ENCODE results near the gene FMN1. TPM values are rescaled to one million over a fixed set of nuclear protein-coding genes. Genes with fewer than 3 reads are reported as not detected.

The FMN1 gene
- total RNA-seq, 1 experiment from 2014 or later, result 25.8 TPM

DNA sequence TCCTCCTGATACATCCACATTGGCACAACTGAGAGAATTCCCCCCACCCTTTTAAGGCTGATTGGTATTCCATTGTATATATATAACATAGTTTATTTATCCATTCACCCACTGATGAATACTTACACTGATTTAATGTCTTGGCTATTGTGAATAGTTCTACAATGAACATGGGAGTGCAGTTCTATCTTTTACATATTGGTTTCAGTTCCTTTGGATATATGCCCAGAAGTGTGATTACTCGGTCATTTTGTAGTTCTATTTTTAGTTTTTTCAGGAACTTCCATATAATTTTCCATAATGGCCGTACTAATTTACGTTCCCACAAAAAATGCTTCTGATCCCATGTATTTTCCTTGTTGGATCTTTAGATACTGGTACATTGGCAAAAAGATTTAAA is 135.3 kb downstream of the FMN1 start:
- intact Hi-C loops (cut with micrococcal nuclease; ENCODE audit: unreplicated experiment), result no loop called here
- Histone ChIP-seq H2AFZ (no peak overlapping the region), H3K4me2 (no peak overlapping the region), H3K79me2 (ENCODE audit: low read depth) (peaks cover 18% of the 10 kb centered on the region), H3K4me1 (replicated peaks; ENCODE audit: insufficient read depth) (peaks cover 8% of the 10 kb centered on the region), H3K9me2 (ENCODE audit: insufficient read depth) (no peaks in the 10 kb centered on the region), H3K36me3 (ENCODE audit: low read depth) (no peaks in the 10 kb centered on the region; the same call in 1 of the 2 replicates), H3K27ac (no peak overlapping the region), H4K20me1 (ENCODE audit: insufficient read depth) (no peaks in the 10 kb centered on the region), H3F3A (ENCODE audit: insufficient read depth, low read depth) (no peaks in the 10 kb centered on the region), H3K4me3 (no peak overlapping the region), H3K9me3 (ENCODE audit: insufficient read depth, low read depth) (no peaks in the 10 kb centered on the region), H3K27me3 (ENCODE audit: insufficient read depth, low read depth) (no peaks in the 10 kb centered on the region)
- TF ChIP-seq EZH2 (IDR thresholded peaks at IDR 0.05; ENCODE audit: low read depth) (no peak), CTCF (conservative IDR thresholded peaks at IDR 0.05) (no peak)
- POLR2A ChIA-PET (ENCODE audit: unreplicated experiment), result no interaction called here
- no peak for DNase-seq
- no TSS peak for BruUV-seq (replicated peaks)
- CTCF ChIA-PET, result no interaction called here

DNA sequence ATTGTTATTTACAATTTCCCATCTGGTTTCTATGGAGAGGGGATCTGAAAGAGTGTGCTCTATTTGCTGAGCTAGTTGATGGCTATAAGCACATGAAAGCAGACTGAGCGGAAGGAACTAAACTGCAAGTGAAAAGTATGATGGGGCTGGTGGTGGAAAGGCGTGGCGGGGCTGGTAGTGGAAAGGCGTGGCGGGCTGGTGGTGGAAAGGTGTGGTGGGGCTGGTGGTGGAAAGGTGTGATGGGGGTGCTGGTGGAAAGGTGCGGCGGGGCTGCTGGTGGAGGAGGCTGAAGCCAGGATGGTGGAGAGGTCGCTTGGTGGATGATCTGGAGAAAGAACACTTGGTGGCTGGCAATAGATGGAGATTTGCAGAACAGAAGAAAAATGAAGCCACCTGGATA is 136.7 kb downstream of the FMN1 start:
- Histone ChIP-seq H3K36me3 (ENCODE audit: low read depth) (no peaks in the 10 kb centered on the region; the same call in 1 of the 2 replicates), H3K27ac (no peak overlapping the region), H3F3A (ENCODE audit: insufficient read depth, low read depth) (no peaks in the 10 kb centered on the region), H3K9me3 (ENCODE audit: insufficient read depth, low read depth) (no peaks in the 10 kb centered on the region), H3K9me2 (ENCODE audit: insufficient read depth) (no peaks in the 10 kb centered on the region), H3K79me2 (ENCODE audit: low read depth) (peaks cover 5% of the 10 kb centered on the region), H3K4me2 (no peak overlapping the region), H3K4me3 (no peak overlapping the region), H4K20me1 (ENCODE audit: insufficient read depth) (no peaks in the 10 kb centered on the region), H3K27me3 (ENCODE audit: insufficient read depth, low read depth) (no peaks in the 10 kb centered on the region), H2AFZ (no peak overlapping the region), H3K4me1 (replicated peaks; ENCODE audit: insufficient read depth) (no peaks in the 10 kb centered on the region)
- no TSS peak for BruUV-seq (replicated peaks)
- POLR2A ChIA-PET (ENCODE audit: unreplicated experiment), result no interaction called here
- DNase-seq, result no peak
- TF ChIP-seq CTCF (conservative IDR thresholded peaks at IDR 0.05) (no peak), EZH2 (IDR thresholded peaks at IDR 0.05; ENCODE audit: low read depth) (no peak)
- intact Hi-C loops (cut with micrococcal nuclease; ENCODE audit: unreplicated experiment), result no loop called here
- CTCF ChIA-PET, result no interaction called here

DNA sequence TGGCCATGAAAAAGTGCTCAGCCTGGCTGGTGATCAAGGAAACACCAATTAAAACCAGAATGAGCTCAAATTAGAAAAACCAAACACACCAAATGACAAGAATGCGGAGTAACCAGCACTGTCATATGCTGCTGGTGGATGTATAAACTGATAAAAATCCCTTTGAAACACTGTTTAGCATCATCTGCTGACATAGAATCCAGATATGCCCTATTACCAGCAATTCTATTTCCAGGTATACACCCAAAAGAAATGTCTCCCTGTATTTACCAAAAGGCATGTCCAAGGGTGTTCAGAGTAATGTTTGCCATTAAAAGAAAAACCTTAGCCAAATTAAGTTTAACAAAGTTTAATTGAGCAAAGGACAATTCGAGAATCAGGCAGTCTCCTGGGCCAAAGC is 138.6 kb downstream of the FMN1 start:
- no peak overlapping the region for H3K4me3 ChIP-seq

More for the DNA sequence above, 138.6 kb downstream of the FMN1 start:
- no peaks in the 10 kb centered on the region; the same call in 1 of the 2 replicates for H3K36me3 ChIP-seq (ENCODE audit: low read depth)
- H3K4me1 ChIP-seq (replicated peaks; ENCODE audit: insufficient read depth), result no peaks in the 10 kb centered on the region
- no peaks in the 10 kb centered on the region for H3K9me2 ChIP-seq (ENCODE audit: insufficient read depth)
- no peaks in the 10 kb centered on the region for H3K27me3 ChIP-seq (ENCODE audit: insufficient read depth, low read depth)
- no TSS peak for BruUV-seq (replicated peaks)
- H2AFZ ChIP-seq, result no peak overlapping the region
- no peak overlapping the region for H3K4me2 ChIP-seq
- TF ChIP-seq CTCF (conservative IDR thresholded peaks at IDR 0.05) (no peak), EZH2 (IDR thresholded peaks at IDR 0.05; ENCODE audit: low read depth) (no peak)
- POLR2A ChIA-PET (ENCODE audit: unreplicated experiment), result interaction anchor here (0.8 to 1.2 kb wide), 2 partner anchors 11 to 400 kb away, joined by 3 to 4 read pairs; no protein-coding TSS in a partner anchor
- CTCF ChIA-PET, result no interaction called here
- H3K27ac ChIP-seq, result no peak overlapping the region
- intact Hi-C loops (cut with micrococcal nuclease; ENCODE audit: unreplicated experiment), result no loop called here
- peaks cover 2% of the 10 kb centered on the region; the same call in 1 of the 2 replicates for H3K79me2 ChIP-seq (ENCODE audit: low read depth)
- no peaks in the 10 kb centered on the region for H3K9me3 ChIP-seq (ENCODE audit: insufficient read depth, low read depth)
- H4K20me1 ChIP-seq (ENCODE audit: insufficient read depth), result no peaks in the 10 kb centered on the region
- H3F3A ChIP-seq (ENCODE audit: insufficient read depth, low read depth), result no peaks in the 10 kb centered on the region
- DNase-seq, result no peak
